SK-N-SH (cell line): ENCODE results near the gene ZCCHC3. TPM values are rescaled to one million over a fixed set of nuclear protein-coding genes. Genes with fewer than 3 reads are reported as not detected.
A peak's percentile ranks its signal among the peaks of the same experiment; 100 is the strongest.
"Not testable (repeated sequence)": the region's sequence is repeated elsewhere in the genome, so short reads cannot be mapped to it uniquely, and the experiment has no call there.

Experiments used
- CTCF ChIA-PET: fragments of 300-600, 350-600 bp; formaldehyde crosslinking; extraction: SDS; loops from one replicate; lab custom pipeline; 2021; lab: Yijun Ruan, JAX
- POLR2A ChIA-PET: fragments of 350-600 bp; sonication (Branson Sonifier 250); formaldehyde crosslinking; extraction: SDS; loops from one replicate; lab custom pipeline; 2020; ENCODE audit warnings: antibody characterized with exemption, inconsistent platforms; lab: Yijun Ruan, JAX
- DNase-seq: peaks from one replicate; pipeline ENCODE4 v3.0.0; 2012
- H2AFZ ChIP-seq: fragments of 200-600 bp; sonication (generic); 2 replicates; pipeline ENCODE4 v1.8.1; 2016; ENCODE audit warnings: antibody characterized with exemption, mild to moderate bottlenecking, low read depth
- H3F3A ChIP-seq: fragments of 200-600 bp; sonication (generic); replicated peaks from 2 replicates; pipeline ENCODE3; 2016; ENCODE audit warnings: antibody characterized with exemption, mild to moderate bottlenecking; ENCODE audit not compliant: insufficient read depth
- H3K27ac ChIP-seq, 2 experiments: fragments of 200-500 bp in 1 of 2; fragments of 200-600 bp in 1 of 2; sonication (Bioruptor generic) in 1 of 2; sonication (generic), shearing (Covaris generic) in 1 of 2; 2 replicates each; pipeline versions ENCODE4 v1.5.1 to v1.6.1; 2014 to 2016; ENCODE audit warnings: low read depth in 2 of 2, inconsistent platforms in 1 of 2, low read length in 1 of 2, mild to moderate bottlenecking in 1 of 2, mixed read lengths in 1 of 2
- H3K27me3 ChIP-seq: fragments of 200-600 bp; sonication (generic), shearing (Covaris generic); 2 replicates; pipeline ENCODE4 v1.6.1; 2016; ENCODE audit warnings: mixed run types; ENCODE audit not compliant: insufficient read depth
- H3K36me3 ChIP-seq, 2 experiments: fragments of 200-500 bp in 1 of 2; fragments of 200-600 bp in 1 of 2; sonication (Bioruptor generic) in 1 of 2; sonication (generic) in 1 of 2; replicated peaks in 1 of 2; 2 replicates each; pipeline versions ENCODE3 to v1.5.1; 2014 to 2016; ENCODE audit warnings: low read length in 1 of 2, mild to moderate bottlenecking in 1 of 2; ENCODE audit not compliant: insufficient read depth in 2 of 2, control insufficient read depth in 1 of 2
- H3K4me1 ChIP-seq, 2 experiments: fragments of 200-500 bp in 1 of 2; fragments of 200-600 bp in 1 of 2; sonication (Bioruptor generic) in 1 of 2; sonication (generic), shearing (Covaris generic) in 1 of 2; 2 replicates each; pipeline versions ENCODE4 v1.5.1 to v1.6.1; 2014 to 2016; ENCODE audit warnings: low read depth in 1 of 2, low read length in 1 of 2, mixed run types in 1 of 2; ENCODE audit not compliant: insufficient read depth in 2 of 2, control insufficient read depth in 1 of 2
- H3K4me2 ChIP-seq: fragments of 200-600 bp; sonication (generic), shearing (Covaris generic); 2 replicates; pipeline ENCODE4 v1.6.1; 2017; ENCODE audit warnings: mixed run types
- H3K4me3 ChIP-seq, 2 experiments: fragments of 200-500 bp in 1 of 2; fragments of 200-600 bp in 1 of 2; sonication (Bioruptor generic) in 1 of 2; sonication (generic), shearing (Covaris generic) in 1 of 2; 2 replicates each; pipeline versions ENCODE4 v1.5.1 to v1.8.1; 2014 to 2016; ENCODE audit warnings: low read depth in 2 of 2, inconsistent platforms in 1 of 2, low read length in 1 of 2, mild to moderate bottlenecking in 1 of 2, mixed read lengths in 1 of 2, moderate library complexity in 1 of 2
- H3K79me2 ChIP-seq: fragments of 200-600 bp; sonication (generic); 2 replicates; pipeline ENCODE4 v1.8.1; 2017; ENCODE audit warnings: mild to moderate bottlenecking; ENCODE audit not compliant: insufficient read depth
- H3K9ac ChIP-seq: fragments of 200-600 bp; sonication (generic); 2 replicates; pipeline ENCODE4 v1.6.1; 2017; ENCODE audit warnings: mixed run types
- H3K9me2 ChIP-seq: fragments of 200-600 bp; sonication (generic); 2 replicates; pipeline ENCODE4 v1.6.1; 2017; ENCODE audit warnings: mixed run types
- H3K9me3 ChIP-seq: fragments of 200-600 bp; sonication (generic); 2 replicates; pipeline ENCODE4 v1.6.1; 2017; ENCODE audit warnings: mixed run types, mild to moderate bottlenecking, moderate library complexity
- H4K20me1 ChIP-seq: fragments of 200-600 bp; sonication (generic); 2 replicates; pipeline ENCODE4 v1.6.1; 2017; ENCODE audit warnings: mild to moderate bottlenecking, mixed run types; ENCODE audit not compliant: insufficient read depth
- CHD2 ChIP-seq: fragments of 150-350 bp; IDR thresholded peaks from 2 replicates; pipeline ENCODE4 v1.6.1; 2018; ENCODE audit warnings: low read length; ENCODE audit not compliant: partially characterized antibody
- EP300 ChIP-seq, 2 experiments: IDR thresholded peaks; 2 replicates each; pipeline versions ENCODE4 v1.4.0 to v1.6.1; 2012; ENCODE audit warnings: borderline replicate concordance in 1 of 2, low read depth in 1 of 2, low read length in 1 of 2
- EZH2phosphoT487 ChIP-seq: fragments of 200-600 bp; sonication (generic); IDR thresholded peaks from 2 replicates; pipeline ENCODE4 v1.6.1; 2017; ENCODE audit warnings: low read depth, mixed run types, mild to moderate bottlenecking, antibody characterized with exemption, moderate library complexity, borderline replicate concordance
- FOXJ3 ChIP-seq: sonication (generic); formaldehyde crosslinking; IDR thresholded peaks from 2 replicates; pipeline ENCODE4 v1.5.1; 2020; ENCODE audit warnings: mild to moderate bottlenecking, missing genetic modification reagents
- GABPA ChIP-seq: IDR thresholded peaks from 2 replicates; pipeline ENCODE4 v1.4.0; 2012; ENCODE audit warnings: low read depth, mild to moderate bottlenecking
- NFIC ChIP-seq: IDR thresholded peaks from 2 replicates; pipeline ENCODE4 v1.4.0; 2012; ENCODE audit warnings: borderline replicate concordance
- SMC3 ChIP-seq: IDR thresholded peaks from 2 replicates; pipeline ENCODE4 v1.6.1; 2012; ENCODE audit warnings: low read depth, low read length, improper control_type of control experiment
- TAF1 ChIP-seq: IDR thresholded peaks from 2 replicates; pipeline ENCODE4 v1.6.1; 2012; ENCODE audit warnings: low read depth, mild to moderate bottlenecking, low read length, moderate library complexity, borderline replicate concordance
- TCF12 ChIP-seq: IDR thresholded peaks from 2 replicates; pipeline ENCODE4 v1.4.0; 2012
- USF2 ChIP-seq: fragments of 150-350 bp; IDR thresholded peaks from 2 replicates; pipeline ENCODE4 v1.6.1; 2017; ENCODE audit warnings: antibody characterized with exemption, low read length, low read depth, borderline replicate concordance
- WGBS: methylation state at CpG from one replicate; pipeline ENCODE4 v1.1.6; 2017; ENCODE audit warnings: low lambda C conversion rate; 5-methylcytosine and 5-hydroxymethylcytosine counted together
- polyA plus RNA-seq, 3 experiments: library from polyadenylated mRNA; depleted of rRNA; stranded (reverse); fragments of >200 nt; gene quantifications; 2 replicates each; pipeline ENCODE4 v1.2.3, GENCODE V29; 2012

Gene ZCCHC3
- polyA plus RNA-seq, 1 of the 3 experiments (the other 2 are of a cell fraction) = 9.5 TPM

- ChIA-PET CTCF (interaction anchor here (4.1 kb wide), 1 partner anchor 14 kb away, joined by 26 read pairs; no protein-coding TSS in a partner anchor), POLR2A (no interaction called here)
- H4K20me1 ChIP-seq = no peaks in the 10 kb centered on the region
- DNase-seq = no peak
- no peak overlapping the region for H3K4me2 ChIP-seq
- H3K9me2 ChIP-seq = no peaks in the 10 kb centered on the region
- no peak overlapping the region for H3K27ac ChIP-seq
- H3K79me2 ChIP-seq = no peaks in the 10 kb centered on the region
- H2AFZ ChIP-seq = no peak overlapping the region
- H3K9ac ChIP-seq = no peak overlapping the region
- no peaks in the 10 kb centered on the region for H3F3A ChIP-seq
- H3K36me3 ChIP-seq = no peaks in the 10 kb centered on the region
- 34% methylated on average over 2 of the region's 2 CpGs for WGBS
- no peak overlapping the region for H3K4me3 ChIP-seq
- peaks cover 8% of the 10 kb centered on the region; the same call in 1 of the 2 replicates for H3K27me3 ChIP-seq
- TF ChIP-seq FOXJ3 (CRISPR knock-in tag) = no peak
- TF ChIP-seq SMC3 = no peak
- no peak for TF ChIP-seq TCF12
- TF ChIP-seq TAF1 = no peak
- TF ChIP-seq GABPA = no peak
- TF ChIP-seq EP300 (IDR thresholded peaks at IDR 0.05; ENCODE audit: borderline replicate concordance in 1 of 2, low read depth in 1 of 2, low read length in 1 of 2) = no peak
- no peak for TF ChIP-seq EZH2phosphoT487
- TF ChIP-seq USF2 = no peak
- no peaks in the 10 kb centered on the region for H3K9me3 ChIP-seq
- H3K4me1 ChIP-seq = peaks cover 0 to 6% of the 10 kb centered on the region in 2 experiments; a peak in 1 of 4 replicates
Measured at GRCh38 chr20:252801-253200, 44.6 kb upstream of the ZCCHC3 start.

GRCh38 chr20:253447-253846, 43.9 kb upstream of the ZCCHC3 start:
- 45% methylated on average over 6 of the region's 6 CpGs for WGBS
- DNase-seq, POLR2A ChIA-PET, H2AFZ ChIP-seq, H3K4me3 ChIP-seq, H3K4me2 ChIP-seq, H3K9ac ChIP-seq, H3K79me2 ChIP-seq, H3K36me3 ChIP-seq, H3K9me3 ChIP-seq, H3K27me3 ChIP-seq, H3K9me2 ChIP-seq, H4K20me1 ChIP-seq, H3F3A ChIP-seq, H3K27ac ChIP-seq: not testable (repeated sequence)
- CTCF ChIA-PET = interaction anchor here (4.1 kb wide), 1 partner anchor 13 kb away, joined by 26 read pairs; no protein-coding TSS in a partner anchor
- peaks cover 0 to 12% of the 10 kb centered on the region in 2 experiments; a peak in 1 of 4 replicates for H3K4me1 ChIP-seq

- Histone ChIP-seq H2AFZ (no peak within 1 kb of the TSS), H3K9ac (no peak within 1 kb of the TSS), H3K27me3 (peaks cover 14% of the 10 kb centered on the region; the same call in 1 of the 2 replicates), H3K4me2 (no peak within 1 kb of the TSS), H3K79me2 (no peaks in the 10 kb centered on the region), H3K36me3 (no peaks in the 10 kb centered on the region), H4K20me1 (no peaks in the 10 kb centered on the region), H3F3A (no peaks in the 10 kb centered on the region), H3K27ac (no peak within 1 kb of the TSS; a peak in 1 of 4 replicates), H3K4me1 (peaks cover 0 to 12% of the 10 kb centered on the region in 2 experiments; a peak in 1 of 4 replicates), H3K4me3 (no peak within 1 kb of the TSS), H3K9me3 (no peaks in the 10 kb centered on the region), H3K9me2 (no peaks in the 10 kb centered on the region)
- TF ChIP-seq EP300 (IDR thresholded peaks at IDR 0.05; ENCODE audit: borderline replicate concordance in 1 of 2, low read depth in 1 of 2, low read length in 1 of 2) = 0 out of 4 replicates have a peak, but pooled peaks of 1 of the 2 experiments have one; percentile 15
- no peak for TF ChIP-seq NFIC
- peak; percentile 39 for TF ChIP-seq CHD2
- ChIA-PET POLR2A (no interaction called here), CTCF (interaction anchor here (0.6 to 2.5 kb wide), 2 partner anchors 9 to 13 kb away, joined by 3 to 16 read pairs; no protein-coding TSS in a partner anchor)
- WGBS = 32% methylated on average over 7 of the region's 7 CpGs
- peak; percentile 56 for DNase-seq
Measured at GRCh38 chr20:257419-257818, 40.0 kb upstream of the ZCCHC3 start, which contains the start of gene DEFB132. TSS of gene DEFB132 (plus strand) at chr20:257724. CDS start at chr20:257779, 55 bp downstream.
